Keratinocyte (primary cell): ENCODE measurements around the gene WDR27.

Source experiments
- CTCF ChIP-seq, 3 experiments: IDR thresholded peaks in 1 of 3; conservative IDR thresholded peaks in 1 of 3; optimal IDR thresholded peaks in 1 of 3; 2 replicates in 2 of 3; 3 replicates in 1 of 3; pipeline versions ENCODE3 to v1.5.1; 2011; ENCODE audit warnings: low read length in 3 of 3, mild to moderate bottlenecking in 3 of 3, moderate library complexity in 2 of 3, control low read depth in 1 of 3, inconsistent platforms in 1 of 3; ENCODE audit not compliant: insufficient read depth in 2 of 3; ENCODE audit errors: extremely low read depth in 1 of 3
- EZH2 ChIP-seq: IDR thresholded peaks from one replicate; pipeline ENCODE4 v1.6.1; 2012; ENCODE audit warnings: inconsistent platforms, mild to moderate bottlenecking, low read length, moderate library complexity

- TF ChIP-seq EZH2 (no peak), CTCF (optimal IDR thresholded peaks at IDR 0.05 in 1 of 3, IDR thresholded peaks at IDR 0.05 in 1 of 3, conservative IDR thresholded peaks at IDR 0.05 in 1 of 3; ENCODE audit: extremely low read depth in 1 of 3, insufficient read depth in 2 of 3, low read length in 3 of 3) (no peak)
Measured at GRCh38 chr6:169650959-169651292, 50.9 kb downstream of the WDR27 start.
